ENCODE data around the gene CFAP61.

CFAP61 gene

GRCh38 chr20:20259533-20259932 lies 207.2 kb downstream of the CFAP61 start:
- no peak for DNase-seq (ENCODE audit: low spot score)
- TF ChIP-seq CTCF (IDR thresholded peaks at IDR 0.05; ENCODE audit: borderline replicate concordance, control extremely low read depth, extremely low read depth, insufficient read depth, missing control alignments) = no peak
- in situ Hi-C loops (cut with MboI; ENCODE audit: low sequenced_read_pairs, unreplicated experiment) = no loop called here

- no peak for TF ChIP-seq CTCF (IDR thresholded peaks at IDR 0.05; ENCODE audit: borderline replicate concordance, control extremely low read depth, extremely low read depth, insufficient read depth, missing control alignments)
These were observed 208.8 kb downstream of the CFAP61 start for GRCh38 chr20:20261159-20261558.

GRCh38 chr20:20265210-20265609 lies 212.9 kb downstream of the CFAP61 start:
- no peak for TF ChIP-seq CTCF (IDR thresholded peaks at IDR 0.05; ENCODE audit: borderline replicate concordance, control extremely low read depth, extremely low read depth, insufficient read depth, missing control alignments)
- in situ Hi-C loops (cut with MboI; ENCODE audit: low sequenced_read_pairs, unreplicated experiment) = no loop called here
- DNase-seq (ENCODE audit: low spot score) = no peak

More at GRCh38 chr20:20261159-20261558, 208.8 kb downstream of the CFAP61 start:
- no peak for DNase-seq (ENCODE audit: low spot score)
- in situ Hi-C loops (cut with MboI; ENCODE audit: low sequenced_read_pairs, unreplicated experiment) = no loop called here

GRCh38 chr20:20266552-20266951 lies 214.2 kb downstream of the CFAP61 start:
- in situ Hi-C loops (cut with MboI; ENCODE audit: low sequenced_read_pairs, unreplicated experiment) = no loop called here
- no peak for TF ChIP-seq CTCF (IDR thresholded peaks at IDR 0.05; ENCODE audit: borderline replicate concordance, control extremely low read depth, extremely low read depth, insufficient read depth, missing control alignments)
- no peak for DNase-seq (ENCODE audit: low spot score)

- in situ Hi-C loops (cut with MboI; ENCODE audit: low sequenced_read_pairs, unreplicated experiment) = no loop called here
- DNase-seq (ENCODE audit: low spot score) = no peak
- TF ChIP-seq CTCF (IDR thresholded peaks at IDR 0.05; ENCODE audit: borderline replicate concordance, control extremely low read depth, extremely low read depth, insufficient read depth, missing control alignments) = no peak
These were observed 215.5 kb downstream of the CFAP61 start for GRCh38 chr20:20267685-20268370.

GRCh38 chr20:20271271-20271670 lies 218.9 kb downstream of the CFAP61 start:
- in situ Hi-C loops (cut with MboI; ENCODE audit: low sequenced_read_pairs, unreplicated experiment) = no loop called here
- no peak for DNase-seq (ENCODE audit: low spot score)
- no peak for TF ChIP-seq CTCF (IDR thresholded peaks at IDR 0.05; ENCODE audit: borderline replicate concordance, control extremely low read depth, extremely low read depth, insufficient read depth, missing control alignments)
